MM.1S (cell line): Measurements from ENCODE around the gene PPP1R9A.

Experiments used
- CTCF ChIP-seq: fragments of 300-600 bp; sonication (generic); IDR thresholded peaks from 2 replicates; pipeline ENCODE4 v1.5.1; 2016; ENCODE audit warnings: antibody characterized with exemption, low read length, mixed read lengths
- EZH2 ChIP-seq: fragments of 300-600 bp; sonication (generic); optimal IDR thresholded peaks from 2 replicates; pipeline ENCODE3; 2017; ENCODE audit warnings: low read depth, mild to moderate bottlenecking, antibody characterized with exemption, low read length, mixed read lengths
- EZH2phosphoT487 ChIP-seq: fragments of 300-600 bp; sonication (generic); IDR thresholded peaks from 2 replicates; pipeline ENCODE4 v1.6.1; 2018; ENCODE audit warnings: antibody characterized with exemption, low read length

DNA sequence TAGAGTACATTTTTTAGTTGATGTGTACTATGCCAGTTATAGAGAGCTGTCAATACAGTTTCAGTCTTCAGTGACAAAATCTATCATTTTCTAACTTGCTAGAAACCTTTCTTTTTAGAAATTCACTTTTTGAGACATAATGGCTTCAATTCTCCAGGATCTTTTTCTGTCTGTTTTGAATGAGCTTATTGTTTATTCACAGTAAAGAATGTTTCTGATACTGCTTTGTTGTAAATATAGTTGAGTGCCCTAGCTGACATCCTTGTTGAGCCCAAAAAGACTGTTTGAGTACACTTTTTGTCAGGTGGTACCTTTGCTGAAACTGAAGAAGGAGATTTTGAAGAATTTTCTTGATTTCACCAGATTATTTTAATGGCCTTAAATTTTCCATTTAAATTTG lies 139.9 kb downstream of the PPP1R9A start:
- TF ChIP-seq CTCF (no peak), EZH2phosphoT487 (no peak), EZH2 (no peak)
